K562 (cell line): ENCODE results near the gene RGMB. TPM values are rescaled to one million over a fixed set of nuclear protein-coding genes. Genes with fewer than 3 reads are reported as not detected.

ENCODE experiments used
- KDM5B ChIP-seq: fragments of 200-600 bp; sonication (generic); IDR thresholded peaks from 2 replicates; pipeline ENCODE4 v1.6.1; 2012; ENCODE audit warnings: low read depth, mild to moderate bottlenecking, moderate library complexity, low read length, control low read depth, inconsistent platforms; ENCODE audit not compliant: insufficient replicate concordance
- PYGO2 ChIP-seq: fragments of 450-650 bp; IDR thresholded peaks from 2 replicates; pipeline ENCODE4 v1.6.1; 2016; ENCODE audit warnings: mild to moderate bottlenecking, missing genetic modification characterization, moderate library complexity, missing compliant biosample characterization
- TAF1 ChIP-seq: IDR thresholded peaks from 2 replicates; pipeline ENCODE4 v1.6.1; 2011; ENCODE audit warnings: mild to moderate bottlenecking, low read length, moderate library complexity; ENCODE audit not compliant: insufficient read depth, control insufficient read depth, severe bottlenecking; ENCODE audit errors: extremely low read depth
- TAL1 ChIP-seq: fragments of 450-650 bp; IDR thresholded peaks from 2 replicates; pipeline ENCODE4 v1.6.1; 2016; ENCODE audit warnings: mild to moderate bottlenecking
- XRCC5 ChIP-seq: fragments of 200-400 bp; formaldehyde crosslinking; IDR thresholded peaks from 2 replicates; pipeline ENCODE4 v1.6.1; 2017; ENCODE audit warnings: low read depth, mild to moderate bottlenecking, low read length
- ZKSCAN1 ChIP-seq: fragments of 150-350 bp; IDR thresholded peaks from 2 replicates; pipeline ENCODE4 v1.6.1; 2016; ENCODE audit warnings: low read depth, low read length
- ZNF134 ChIP-seq: fragments of 250-450 bp; sonication (Bioruptor Pico); conservative IDR thresholded peaks from 2 replicates; pipeline ENCODE4 v1.4.0; 2020
- ZNF407 ChIP-seq: fragments of 450-650 bp; IDR thresholded peaks from 2 replicates; pipeline ENCODE4 v1.6.1; 2016; ENCODE audit warnings: low read depth
- ZNF699 ChIP-seq: fragments of 250-450 bp; sonication (Bioruptor Pico); IDR thresholded peaks from 2 replicates; pipeline ENCODE4 v1.8.0; 2021; ENCODE audit warnings: mild to moderate bottlenecking, moderate library complexity; ENCODE audit not compliant: insufficient replicate concordance
- ZNF75A ChIP-seq: fragments of 450-650 bp; formaldehyde crosslinking; IDR thresholded peaks from 2 replicates; pipeline ENCODE4 v1.4.0; 2020; ENCODE audit warnings: mild to moderate bottlenecking
- polyA plus RNA-seq, 8 experiments: library from polyadenylated mRNA; depleted of rRNA in 4 of 8; stranded (reverse) in 5 of 8; unstranded in 3 of 8; fragments of >200 nt; fragmentation: Nextera tagmentation in 2 of 8; fragmentation: Illumina TruSeq in 1 of 8; extraction: Ambion mirVana in 2 of 8; extraction: Trizol in 1 of 8; gene quantifications; 2 replicates each; pipeline versions ENCODE4 v1.2.1 to v1.2.3, GENCODE V29; 2011 to 2014; ENCODE audit warnings: inconsistent platforms in 1 of 8, missing spikeins in 1 of 8
- total RNA-seq, 7 experiments: library from RNA; depleted of rRNA in 6 of 7; stranded (reverse); fragments of >200 nt in 6 of 7; fragmentation: Illumina TruSeq in 2 of 7; extraction: Trizol in 2 of 7; gene quantifications; 2 replicates each; pipeline versions ENCODE4 v1.2.1 to v1.2.3, GENCODE V29; 2011 to 2021; ENCODE audit warnings: low replicate concordance in 1 of 7
- TF ChIP-seq, protein P1 (sequence below): fragments of 250-450 bp; sonication (Bioruptor Pico); IDR thresholded peaks from 2 replicates; pipeline ENCODE4 v1.8.0; 2022; ENCODE audit warnings: inconsistent platforms
- TF ChIP-seq, protein P2 (sequence below): fragments of 200-800 bp; sonication (Bioruptor generic); IDR thresholded peaks from 2 replicates; pipeline ENCODE4 v1.6.1; 2016; ENCODE audit warnings: missing genetic modification characterization, missing compliant biosample characterization

Gene RGMB
- total and polyA plus RNA-seq, 9 of the 15 experiments (the other 6 are each of a cell fraction or from before 2014, with no cell fraction given), result 0.03 to 0.38 TPM; not detected in 7

DNA sequence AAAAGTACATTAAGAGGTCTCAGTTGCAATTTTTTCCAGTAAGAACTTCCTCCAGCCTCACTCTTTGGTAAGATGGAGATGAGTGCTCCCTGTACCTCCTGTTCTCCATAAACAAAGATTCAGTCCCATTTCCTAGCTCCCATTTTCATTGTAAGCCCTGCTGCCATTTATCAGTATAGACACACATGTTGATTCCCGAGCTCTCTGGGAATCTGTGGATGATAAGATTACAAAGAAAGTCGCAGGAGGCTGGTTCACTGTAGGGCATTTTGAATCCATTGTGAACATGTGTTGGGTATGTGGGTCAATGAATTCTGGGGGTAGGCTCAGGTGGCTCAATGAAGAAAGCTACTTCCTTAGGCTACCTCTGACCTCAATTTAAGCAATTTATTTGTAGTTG lies 36.7 kb downstream of the RGMB start (continued):
- TF ChIP-seq XRCC5 (no peak), ZNF75A (CRISPR knock-in tag) (no peak), TAF1 (no peak), ZNF134 (CRISPR knock-in tag) (no peak), ZNF407 (no peak), TAL1 (peak; percentile 53), ZKSCAN1 (no peak), KDM5B (no peak), ZNF699 (no peak), PYGO2 (tag) (no peak)
- TF ChIP-seq, protein P1, sequence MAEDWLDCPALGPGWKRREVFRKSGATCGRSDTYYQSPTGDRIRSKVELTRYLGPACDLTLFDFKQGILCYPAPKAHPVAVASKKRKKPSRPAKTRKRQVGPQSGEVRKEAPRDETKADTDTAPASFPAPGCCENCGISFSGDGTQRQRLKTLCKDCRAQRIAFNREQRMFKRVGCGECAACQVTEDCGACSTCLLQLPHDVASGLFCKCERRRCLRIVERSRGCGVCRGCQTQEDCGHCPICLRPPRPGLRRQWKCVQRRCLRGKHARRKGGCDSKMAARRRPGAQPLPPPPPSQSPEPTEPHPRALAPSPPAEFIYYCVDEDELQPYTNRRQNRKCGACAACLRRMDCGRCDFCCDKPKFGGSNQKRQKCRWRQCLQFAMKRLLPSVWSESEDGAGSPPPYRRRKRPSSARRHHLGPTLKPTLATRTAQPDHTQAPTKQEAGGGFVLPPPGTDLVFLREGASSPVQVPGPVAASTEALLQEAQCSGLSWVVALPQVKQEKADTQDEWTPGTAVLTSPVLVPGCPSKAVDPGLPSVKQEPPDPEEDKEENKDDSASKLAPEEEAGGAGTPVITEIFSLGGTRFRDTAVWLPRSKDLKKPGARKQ (CRISPR knock-in tag), result no peak
- TF ChIP-seq, protein P2, sequence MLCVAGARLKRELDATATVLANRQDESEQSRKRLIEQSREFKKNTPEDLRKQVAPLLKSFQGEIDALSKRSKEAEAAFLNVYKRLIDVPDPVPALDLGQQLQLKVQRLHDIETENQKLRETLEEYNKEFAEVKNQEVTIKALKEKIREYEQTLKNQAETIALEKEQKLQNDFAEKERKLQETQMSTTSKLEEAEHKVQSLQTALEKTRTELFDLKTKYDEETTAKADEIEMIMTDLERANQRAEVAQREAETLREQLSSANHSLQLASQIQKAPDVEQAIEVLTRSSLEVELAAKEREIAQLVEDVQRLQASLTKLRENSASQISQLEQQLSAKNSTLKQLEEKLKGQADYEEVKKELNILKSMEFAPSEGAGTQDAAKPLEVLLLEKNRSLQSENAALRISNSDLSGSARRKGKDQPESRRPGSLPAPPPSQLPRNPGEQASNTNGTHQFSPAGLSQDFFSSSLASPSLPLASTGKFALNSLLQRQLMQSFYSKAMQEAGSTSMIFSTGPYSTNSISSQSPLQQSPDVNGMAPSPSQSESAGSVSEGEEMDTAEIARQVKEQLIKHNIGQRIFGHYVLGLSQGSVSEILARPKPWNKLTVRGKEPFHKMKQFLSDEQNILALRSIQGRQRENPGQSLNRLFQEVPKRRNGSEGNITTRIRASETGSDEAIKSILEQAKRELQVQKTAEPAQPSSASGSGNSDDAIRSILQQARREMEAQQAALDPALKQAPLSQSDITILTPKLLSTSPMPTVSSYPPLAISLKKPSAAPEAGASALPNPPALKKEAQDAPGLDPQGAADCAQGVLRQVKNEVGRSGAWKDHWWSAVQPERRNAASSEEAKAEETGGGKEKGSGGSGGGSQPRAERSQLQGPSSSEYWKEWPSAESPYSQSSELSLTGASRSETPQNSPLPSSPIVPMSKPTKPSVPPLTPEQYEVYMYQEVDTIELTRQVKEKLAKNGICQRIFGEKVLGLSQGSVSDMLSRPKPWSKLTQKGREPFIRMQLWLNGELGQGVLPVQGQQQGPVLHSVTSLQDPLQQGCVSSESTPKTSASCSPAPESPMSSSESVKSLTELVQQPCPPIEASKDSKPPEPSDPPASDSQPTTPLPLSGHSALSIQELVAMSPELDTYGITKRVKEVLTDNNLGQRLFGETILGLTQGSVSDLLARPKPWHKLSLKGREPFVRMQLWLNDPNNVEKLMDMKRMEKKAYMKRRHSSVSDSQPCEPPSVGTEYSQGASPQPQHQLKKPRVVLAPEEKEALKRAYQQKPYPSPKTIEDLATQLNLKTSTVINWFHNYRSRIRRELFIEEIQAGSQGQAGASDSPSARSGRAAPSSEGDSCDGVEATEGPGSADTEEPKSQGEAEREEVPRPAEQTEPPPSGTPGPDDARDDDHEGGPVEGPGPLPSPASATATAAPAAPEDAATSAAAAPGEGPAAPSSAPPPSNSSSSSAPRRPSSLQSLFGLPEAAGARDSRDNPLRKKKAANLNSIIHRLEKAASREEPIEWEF (CRISPR knock-in tag), result no peak
